Measurements from ENCODE around the gene DYRK1A. TPM values are rescaled to one million over a fixed set of nuclear protein-coding genes. Genes with fewer than 3 reads are reported as not detected.

The DYRK1A gene
- polyA plus RNA-seq, 2 donors: 14.2 to 18.5 TPM

- WGBS, 2 donors: 32 to 36% methylated on average over 21 of the region's 21 CpGs
- H3K9me3 ChIP-seq (ENCODE audit: control insufficient read depth in 2 of 2, insufficient read depth in 1 of 2, low read depth in 1 of 2, low read length in 1 of 2): no peaks in the 10 kb centered on the region
- no peak overlapping the region for H3K27ac ChIP-seq (ENCODE audit: low read depth in 2 of 2, low read length in 1 of 2)
- H3K4me3 ChIP-seq (ENCODE audit: low read depth in 1 of 2, low read length in 2 of 2): no peak overlapping the region
- H3K4me1 ChIP-seq (ENCODE audit: control insufficient read depth in 2 of 2, insufficient read depth in 2 of 2, low read length in 1 of 2): peaks cover 0 to 3% of the 10 kb centered on the region in 2 donors
- no peaks in the 10 kb centered on the region for H3K27me3 ChIP-seq (ENCODE audit: control insufficient read depth in 1 of 2, insufficient read depth in 2 of 2, low read length in 2 of 2)
- no peaks in the 10 kb centered on the region for H3K36me3 ChIP-seq (ENCODE audit: control insufficient read depth in 2 of 2, insufficient read depth in 2 of 2, low read length in 1 of 2)
Measured at GRCh38 chr21:37551331-37551992, 184.9 kb downstream of the DYRK1A start.

GRCh38 chr21:37551993-37552355 lies 185.4 kb downstream of the DYRK1A start:
- H3K27me3 ChIP-seq (ENCODE audit: control insufficient read depth in 1 of 2, insufficient read depth in 2 of 2, low read length in 2 of 2): no peaks in the 10 kb centered on the region
- no peak overlapping the region for H3K27ac ChIP-seq (ENCODE audit: low read depth in 2 of 2, low read length in 1 of 2)
- no peak overlapping the region for H3K4me3 ChIP-seq (ENCODE audit: low read depth in 1 of 2, low read length in 2 of 2)
- WGBS, 2 donors: 92 to 97% methylated on average over 5 of the region's 5 CpGs
- peaks cover 0 to 3% of the 10 kb centered on the region in 2 donors for H3K4me1 ChIP-seq (ENCODE audit: control insufficient read depth in 2 of 2, insufficient read depth in 2 of 2, low read length in 1 of 2)
- no peaks in the 10 kb centered on the region for H3K36me3 ChIP-seq (ENCODE audit: control insufficient read depth in 2 of 2, insufficient read depth in 2 of 2, low read length in 1 of 2)
- no peaks in the 10 kb centered on the region for H3K9me3 ChIP-seq (ENCODE audit: control insufficient read depth in 2 of 2, insufficient read depth in 1 of 2, low read depth in 1 of 2, low read length in 1 of 2)

GRCh38 chr21:37552496-37553029 lies 186.0 kb downstream of the DYRK1A start:
- H3K4me1 ChIP-seq (ENCODE audit: control insufficient read depth in 2 of 2, insufficient read depth in 2 of 2, low read length in 1 of 2): peaks cover 0 to 3% of the 10 kb centered on the region in 2 donors
- H3K27ac ChIP-seq (ENCODE audit: low read depth in 2 of 2, low read length in 1 of 2): no peak overlapping the region
- H3K4me3 ChIP-seq (ENCODE audit: low read depth in 1 of 2, low read length in 2 of 2): no peak overlapping the region
- no peaks in the 10 kb centered on the region for H3K27me3 ChIP-seq (ENCODE audit: control insufficient read depth in 1 of 2, insufficient read depth in 2 of 2, low read length in 2 of 2)
- H3K36me3 ChIP-seq (ENCODE audit: control insufficient read depth in 2 of 2, insufficient read depth in 2 of 2, low read length in 1 of 2): no peaks in the 10 kb centered on the region
- no peaks in the 10 kb centered on the region for H3K9me3 ChIP-seq (ENCODE audit: control insufficient read depth in 2 of 2, insufficient read depth in 1 of 2, low read depth in 1 of 2, low read length in 1 of 2)
- 92% methylated on average over 10 of the region's 10 CpGs for WGBS, 2 donors

GRCh38 chr21:37553078-37553481 lies 186.5 kb downstream of the DYRK1A start:
- Histone ChIP-seq H3K27ac (ENCODE audit: low read depth in 2 of 2, low read length in 1 of 2) (no peak overlapping the region), H3K36me3 (ENCODE audit: control insufficient read depth in 2 of 2, insufficient read depth in 2 of 2, low read length in 1 of 2) (no peaks in the 10 kb centered on the region), H3K4me3 (ENCODE audit: low read depth in 1 of 2, low read length in 2 of 2) (no peak overlapping the region), H3K4me1 (ENCODE audit: control insufficient read depth in 2 of 2, insufficient read depth in 2 of 2, low read length in 1 of 2) (peaks cover 0 to 3% of the 10 kb centered on the region in 2 donors), H3K27me3 (ENCODE audit: control insufficient read depth in 1 of 2, insufficient read depth in 2 of 2, low read length in 2 of 2) (no peaks in the 10 kb centered on the region), H3K9me3 (ENCODE audit: control insufficient read depth in 2 of 2, insufficient read depth in 1 of 2, low read depth in 1 of 2, low read length in 1 of 2) (no peaks in the 10 kb centered on the region)
- WGBS, 2 donors: 70 to 74% methylated on average over 10 of the region's 10 CpGs

GRCh38 chr21:37554661-37555379 lies 188.2 kb downstream of the DYRK1A start:
- H3K4me1 ChIP-seq (ENCODE audit: control insufficient read depth in 2 of 2, insufficient read depth in 2 of 2, low read length in 1 of 2): peaks cover 0 to 3% of the 10 kb centered on the region in 2 donors
- H3K27ac ChIP-seq (ENCODE audit: low read depth in 2 of 2, low read length in 1 of 2): no peak overlapping the region
- WGBS, 2 donors: 81 to 86% methylated on average over 15 of the region's 15 CpGs
- no peaks in the 10 kb centered on the region for H3K9me3 ChIP-seq (ENCODE audit: control insufficient read depth in 2 of 2, insufficient read depth in 1 of 2, low read depth in 1 of 2, low read length in 1 of 2)
- no peaks in the 10 kb centered on the region for H3K27me3 ChIP-seq (ENCODE audit: control insufficient read depth in 1 of 2, insufficient read depth in 2 of 2, low read length in 2 of 2)
- H3K36me3 ChIP-seq (ENCODE audit: control insufficient read depth in 2 of 2, insufficient read depth in 2 of 2, low read length in 1 of 2): no peaks in the 10 kb centered on the region
- no peak overlapping the region for H3K4me3 ChIP-seq (ENCODE audit: low read depth in 1 of 2, low read length in 2 of 2)

- 81 to 82% methylated on average over 15 of the region's 15 CpGs for WGBS, 2 donors
- H3K27me3 ChIP-seq (ENCODE audit: control insufficient read depth in 1 of 2, insufficient read depth in 2 of 2, low read length in 2 of 2): no peaks in the 10 kb centered on the region
- H3K4me1 ChIP-seq (ENCODE audit: control insufficient read depth in 2 of 2, insufficient read depth in 2 of 2, low read length in 1 of 2): peaks cover 0 to 3% of the 10 kb centered on the region in 2 donors
- H3K4me3 ChIP-seq (ENCODE audit: low read depth in 1 of 2, low read length in 2 of 2): no peak overlapping the region
- H3K27ac ChIP-seq (ENCODE audit: low read depth in 2 of 2, low read length in 1 of 2): no peak overlapping the region
- no peaks in the 10 kb centered on the region for H3K36me3 ChIP-seq (ENCODE audit: control insufficient read depth in 2 of 2, insufficient read depth in 2 of 2, low read length in 1 of 2)
- H3K9me3 ChIP-seq (ENCODE audit: control insufficient read depth in 2 of 2, insufficient read depth in 1 of 2, low read depth in 1 of 2, low read length in 1 of 2): no peaks in the 10 kb centered on the region
Measured at GRCh38 chr21:37555672-37556261, 189.2 kb downstream of the DYRK1A start.

- WGBS, 2 donors: 65 to 66% methylated on average over 8 of the region's 8 CpGs
- Histone ChIP-seq H3K27me3 (ENCODE audit: control insufficient read depth in 1 of 2, insufficient read depth in 2 of 2, low read length in 2 of 2) (no peaks in the 10 kb centered on the region), H3K27ac (ENCODE audit: low read depth in 2 of 2, low read length in 1 of 2) (no peak overlapping the region), H3K4me3 (ENCODE audit: low read depth in 1 of 2, low read length in 2 of 2) (no peak overlapping the region), H3K9me3 (ENCODE audit: control insufficient read depth in 2 of 2, insufficient read depth in 1 of 2, low read depth in 1 of 2, low read length in 1 of 2) (no peaks in the 10 kb centered on the region), H3K4me1 (ENCODE audit: control insufficient read depth in 2 of 2, insufficient read depth in 2 of 2, low read length in 1 of 2) (no peaks in the 10 kb centered on the region), H3K36me3 (ENCODE audit: control insufficient read depth in 2 of 2, insufficient read depth in 2 of 2, low read length in 1 of 2) (no peaks in the 10 kb centered on the region)
Measured at GRCh38 chr21:37557261-37557950, 190.8 kb downstream of the DYRK1A start.

- H3K9me3 ChIP-seq (ENCODE audit: control insufficient read depth in 2 of 2, insufficient read depth in 1 of 2, low read depth in 1 of 2, low read length in 1 of 2): no peaks in the 10 kb centered on the region
- H3K4me1 ChIP-seq (ENCODE audit: control insufficient read depth in 2 of 2, insufficient read depth in 2 of 2, low read length in 1 of 2): peaks cover 2 to 7% of the 10 kb centered on the region in 2 donors
- H3K27me3 ChIP-seq (ENCODE audit: control insufficient read depth in 1 of 2, insufficient read depth in 2 of 2, low read length in 2 of 2): no peaks in the 10 kb centered on the region
- H3K36me3 ChIP-seq (ENCODE audit: control insufficient read depth in 2 of 2, insufficient read depth in 2 of 2, low read length in 1 of 2): no peaks in the 10 kb centered on the region
- no peak overlapping the region for H3K4me3 ChIP-seq (ENCODE audit: low read depth in 1 of 2, low read length in 2 of 2)
- WGBS, 2 donors: 91 to 95% methylated on average over 8 of the region's 8 CpGs
- no peak overlapping the region for H3K27ac ChIP-seq (ENCODE audit: low read depth in 2 of 2, low read length in 1 of 2)
Measured at GRCh38 chr21:37558676-37559211, 192.2 kb downstream of the DYRK1A start.

- no peaks in the 10 kb centered on the region for H3K27me3 ChIP-seq (ENCODE audit: control insufficient read depth in 1 of 2, insufficient read depth in 2 of 2, low read length in 2 of 2)
- no peak overlapping the region for H3K4me3 ChIP-seq (ENCODE audit: low read depth in 1 of 2, low read length in 2 of 2)
- H3K27ac ChIP-seq (ENCODE audit: low read depth in 2 of 2, low read length in 1 of 2): no peak overlapping the region
- H3K9me3 ChIP-seq (ENCODE audit: control insufficient read depth in 2 of 2, insufficient read depth in 1 of 2, low read depth in 1 of 2, low read length in 1 of 2): no peaks in the 10 kb centered on the region
- peaks cover 2 to 12% of the 10 kb centered on the region in 2 donors for H3K4me1 ChIP-seq (ENCODE audit: control insufficient read depth in 2 of 2, insufficient read depth in 2 of 2, low read length in 1 of 2)
- no peaks in the 10 kb centered on the region for H3K36me3 ChIP-seq (ENCODE audit: control insufficient read depth in 2 of 2, insufficient read depth in 2 of 2, low read length in 1 of 2)
- WGBS, 2 donors: 85 to 90% methylated on average over 5 of the region's 5 CpGs
Measured at GRCh38 chr21:37560385-37560784, 193.8 kb downstream of the DYRK1A start.

Measured in esophagus (tissue), 2 donors.